Medulla oblongata (tissue), 1 donor: Measurements from ENCODE around the gene C12orf56.
"Not testable (repeated sequence)": the region's sequence is repeated elsewhere in the genome, so short reads cannot be mapped to it uniquely, and the experiment has no call there.

Experiments used
- DNase-seq: peaks from one replicate; pipeline ENCODE4 v3.0.0-alpha.2; 2015; ENCODE audit errors: extremely low spot score

C12orf56 gene

GRCh38 chr12:64236549-64236948 is 154.0 kb downstream of the C12orf56 start:
- no peak for DNase-seq

GRCh38 chr12:64232196-64232595 is 158.4 kb downstream of the C12orf56 start:
- DNase-seq, result no peak

GRCh38 chr12:64229796-64230195 is 160.8 kb downstream of the C12orf56 start:
- peak; percentile 70 for DNase-seq

- no peak for DNase-seq
Measured at GRCh38 chr12:64229240-64229639, 161.3 kb downstream of the C12orf56 start.

GRCh38 chr12:64225626-64226025 is 164.9 kb downstream of the C12orf56 start:
- DNase-seq, result no peak

GRCh38 chr12:64222009-64222765 is 168.4 kb downstream of the C12orf56 start, which contains the start of gene KICS2:
TSS of gene KICS2 (minus strand) at chr12:64222296. CDS start at chr12:64222237, 59 bp downstream.
- peak; percentile 96 for DNase-seq

- DNase-seq, result peak; percentile 86
Measured at GRCh38 chr12:64221651-64222008, 168.9 kb downstream of the C12orf56 start.

- DNase-seq, result no peak
Measured at GRCh38 chr12:64220046-64220445, 170.5 kb downstream of the C12orf56 start.

GRCh38 chr12:64219145-64219544 is 171.4 kb downstream of the C12orf56 start:
- DNase-seq, result no peak

GRCh38 chr12:64218597-64218996 is 172.0 kb downstream of the C12orf56 start:
- no peak for DNase-seq

- not testable (repeated sequence) for DNase-seq
Measured at GRCh38 chr12:64217643-64218042, 172.9 kb downstream of the C12orf56 start.

- DNase-seq, result no peak
Measured at GRCh38 chr12:64216239-64216638, 174.3 kb downstream of the C12orf56 start.
